Stomach (tissue), 4 donors: ENCODE data around the gene MTHFD2L.

ENCODE experiments used
- EP300 ChIP-seq: sonication (generic); formaldehyde crosslinking; IDR thresholded peaks from one replicate; pipeline ENCODE4 v1.6.1; 2017; ENCODE audit warnings: antibody characterized with exemption
- POLR2A ChIP-seq, 4 donors: fragments of 450-650 bp; IDR thresholded peaks; one replicate each; pipeline ENCODE4 v1.6.1; 2016; ENCODE audit warnings: antibody characterized with exemption in 4 of 4, control low read depth in 2 of 4, mild to moderate bottlenecking in 1 of 4, moderate library complexity in 1 of 4
- POLR2AphosphoS5 ChIP-seq, 3 donors: sonication (generic); formaldehyde crosslinking; IDR thresholded peaks; one replicate each; pipeline ENCODE4 v1.6.1; 2016; ENCODE audit warnings: antibody characterized with exemption in 3 of 3
- TF ChIP-seq, protein P1 (sequence below), 7 experiments: fragments of 450-650 bp in 4 of 7; fragments of 200-600 bp in 3 of 7; sonication (generic) in 3 of 7; IDR thresholded peaks; one replicate each; pipeline ENCODE4 v1.5.1; 2016 to 2019; ENCODE audit warnings: antibody characterized with exemption in 7 of 7, control low read depth in 2 of 7, mild to moderate bottlenecking in 1 of 7

DNA sequence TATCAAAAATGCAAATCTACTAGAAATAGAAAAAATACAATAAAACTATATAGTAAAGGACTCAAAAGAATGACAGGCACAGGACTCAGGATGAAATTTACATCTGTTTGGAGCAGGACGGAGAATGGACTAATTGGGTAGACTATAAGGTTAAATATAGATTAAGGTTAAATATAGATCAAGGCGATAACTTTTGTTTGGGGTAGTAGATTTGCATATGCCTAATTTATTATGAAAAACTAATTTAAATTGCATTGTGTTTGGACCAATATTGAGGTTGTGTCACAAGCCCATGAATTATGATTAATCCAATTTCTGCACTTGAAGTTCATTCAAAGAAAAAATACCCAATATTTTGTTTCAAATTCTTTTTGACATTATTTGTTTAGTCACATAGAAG, 31.0 kb downstream of the MTHFD2L start:
- TF ChIP-seq, protein P1, sequence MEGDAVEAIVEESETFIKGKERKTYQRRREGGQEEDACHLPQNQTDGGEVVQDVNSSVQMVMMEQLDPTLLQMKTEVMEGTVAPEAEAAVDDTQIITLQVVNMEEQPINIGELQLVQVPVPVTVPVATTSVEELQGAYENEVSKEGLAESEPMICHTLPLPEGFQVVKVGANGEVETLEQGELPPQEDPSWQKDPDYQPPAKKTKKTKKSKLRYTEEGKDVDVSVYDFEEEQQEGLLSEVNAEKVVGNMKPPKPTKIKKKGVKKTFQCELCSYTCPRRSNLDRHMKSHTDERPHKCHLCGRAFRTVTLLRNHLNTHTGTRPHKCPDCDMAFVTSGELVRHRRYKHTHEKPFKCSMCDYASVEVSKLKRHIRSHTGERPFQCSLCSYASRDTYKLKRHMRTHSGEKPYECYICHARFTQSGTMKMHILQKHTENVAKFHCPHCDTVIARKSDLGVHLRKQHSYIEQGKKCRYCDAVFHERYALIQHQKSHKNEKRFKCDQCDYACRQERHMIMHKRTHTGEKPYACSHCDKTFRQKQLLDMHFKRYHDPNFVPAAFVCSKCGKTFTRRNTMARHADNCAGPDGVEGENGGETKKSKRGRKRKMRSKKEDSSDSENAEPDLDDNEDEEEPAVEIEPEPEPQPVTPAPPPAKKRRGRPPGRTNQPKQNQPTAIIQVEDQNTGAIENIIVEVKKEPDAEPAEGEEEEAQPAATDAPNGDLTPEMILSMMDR (IDR thresholded peaks at IDR 0.05) = no peak
- TF ChIP-seq POLR2A (IDR thresholded peaks at IDR 0.05) (no peak), POLR2AphosphoS5 (IDR thresholded peaks at IDR 0.05) (no peak), EP300 (no peak)
